ENCODE measurements around the gene YDJC. TPM values are rescaled to one million over a fixed set of nuclear protein-coding genes. Genes with fewer than 3 reads are reported as not detected.

YDJC gene
- total and polyA plus RNA-seq, 9 of the 15 experiments (the other 6 are each of a cell fraction or from before 2014, with no cell fraction given), result 13.5 to 871 (median 164) TPM

- TF ChIP-seq SPI1 (IDR thresholded peaks at IDR 0.05; ENCODE audit: borderline replicate concordance, low read depth, low read length) (no peak), ZC3H4 (CRISPR knock-in tag; IDR thresholded peaks at IDR 0.05; ENCODE audit: borderline replicate concordance) (0 out of 2 replicates have a peak, but pooled peaks have one; percentile 76), ZNF175 (CRISPR knock-in tag; IDR thresholded peaks at IDR 0.05; ENCODE audit: low read depth) (no peak), SNRNP70 (optimal IDR thresholded peaks at IDR 0.05; ENCODE audit: low read depth, low read length) (peak; percentile 84), RHOXF2B (CRISPR knock-in tag; conservative IDR thresholded peaks at IDR 0.05) (0 out of 2 replicates have a peak, but pooled peaks have one; percentile 14), ZNF143 (CRISPR knock-in tag; IDR thresholded peaks at IDR 0.05) (0 out of 2 replicates have a peak, but pooled peaks have one; percentile 34), ZNF518B (CRISPR knock-in tag; IDR thresholded peaks at IDR 0.05) (no peak), IRF2 (CRISPR knock-in tag; IDR thresholded peaks at IDR 0.05) (no peak), ILK (tag; IDR thresholded peaks at IDR 0.05; ENCODE audit: borderline replicate concordance, low read depth) (no peak), ARID3B (CRISPR knock-in tag; IDR thresholded peaks at IDR 0.05; ENCODE audit: borderline replicate concordance) (no peak), CUX1 (CRISPR knock-in tag; IDR thresholded peaks at IDR 0.05) (no peak)
- TF ChIP-seq, protein P1, sequence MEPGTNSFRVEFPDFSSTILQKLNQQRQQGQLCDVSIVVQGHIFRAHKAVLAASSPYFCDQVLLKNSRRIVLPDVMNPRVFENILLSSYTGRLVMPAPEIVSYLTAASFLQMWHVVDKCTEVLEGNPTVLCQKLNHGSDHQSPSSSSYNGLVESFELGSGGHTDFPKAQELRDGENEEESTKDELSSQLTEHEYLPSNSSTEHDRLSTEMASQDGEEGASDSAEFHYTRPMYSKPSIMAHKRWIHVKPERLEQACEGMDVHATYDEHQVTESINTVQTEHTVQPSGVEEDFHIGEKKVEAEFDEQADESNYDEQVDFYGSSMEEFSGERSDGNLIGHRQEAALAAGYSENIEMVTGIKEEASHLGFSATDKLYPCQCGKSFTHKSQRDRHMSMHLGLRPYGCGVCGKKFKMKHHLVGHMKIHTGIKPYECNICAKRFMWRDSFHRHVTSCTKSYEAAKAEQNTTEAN (CRISPR knock-in tag; IDR thresholded peaks at IDR 0.05), result no peak
Measured at GRCh38 chr22:21599053-21599893, 30.5 kb downstream of the YDJC start (continued).

Data from K562 (cell line).